Breast epithelium (tissue), 3 donors: ENCODE data around the gene NPSR1.

ENCODE experiments used
- CTCF ChIP-seq, 3 donors: fragments of 450-650 bp; IDR thresholded peaks; one replicate each; pipeline ENCODE4 v1.5.1; 2016 to 2017; ENCODE audit warnings: antibody characterized with exemption in 3 of 3, mild to moderate bottlenecking in 3 of 3, moderate library complexity in 3 of 3
- POLR2A ChIP-seq: fragments of 450-650 bp; IDR thresholded peaks from one replicate; pipeline ENCODE4 v1.6.1; 2016; ENCODE audit warnings: antibody characterized with exemption, mild to moderate bottlenecking, moderate library complexity

GRCh38 chr7:34758111-34758601 lies 100.1 kb downstream of the NPSR1 start:
- TF ChIP-seq CTCF (IDR thresholded peaks at IDR 0.05) (no peak), POLR2A (no peak)
